GM19239 (cell line): ENCODE results near the gene KCTD12.
A peak's percentile ranks its signal among the peaks of the same experiment; 100 is the strongest.

Experiments
- DNase-seq: peaks from one replicate; pipeline ENCODE4 v3.0.0; 2011; ENCODE audit warnings: low spot score; ENCODE audit not compliant: insufficient read length
- FAIRE-seq: peaks from 2 replicates; lab custom pipeline; 2011; peaks lifted over from hg19 to GRCh38; lab: Jason Lieb, UNC

Gene KCTD12

GRCh38 chr13:76889254-76889653 is 3.0 kb upstream of the KCTD12 start:
- FAIRE-seq (no peak), DNase-seq (no peak)

GRCh38 chr13:76888421-76888820 is 2.2 kb upstream of the KCTD12 start:
- FAIRE-seq: no peak

GRCh38 chr13:76887076-76887563 is 915 bp upstream of the KCTD12 start:
- DNase-seq: no peak
- no peak for FAIRE-seq

More at GRCh38 chr13:76888421-76888820, 2.2 kb upstream of the KCTD12 start:
- DNase-seq: no peak

GRCh38 chr13:76886005-76886291 is 257 bp downstream of the KCTD12 start:
- DNase-seq: peak; percentile 18

GRCh38 chr13:76885203-76886004 is 801 bp downstream of the KCTD12 start:
- FAIRE-seq (peak; percentile 86), DNase-seq (peak; percentile 31)

More at GRCh38 chr13:76886005-76886291, 257 bp downstream of the KCTD12 start:
- no peak for FAIRE-seq

GRCh38 chr13:76884907-76885202 is 1.4 kb downstream of the KCTD12 start:
- no peak for DNase-seq
- FAIRE-seq: no peak

- FAIRE-seq: peak; percentile 76
- DNase-seq: no peak
Observed at GRCh38 chr13:76884186-76884906, 1.9 kb downstream of the KCTD12 start.

GRCh38 chr13:76883236-76883635 is 3.0 kb downstream of the KCTD12 start:
- DNase-seq (no peak), FAIRE-seq (no peak)

- FAIRE-seq (peak; percentile 42), DNase-seq (no peak)
Observed at GRCh38 chr13:76882431-76882830, 3.8 kb downstream of the KCTD12 start.

GRCh38 chr13:76879883-76880270 is 6.3 kb downstream of the KCTD12 start:
- no peak for FAIRE-seq

GRCh38 chr13:76879203-76879882 is 6.9 kb downstream of the KCTD12 start:
- DNase-seq (peak; percentile 36), FAIRE-seq (peak; percentile 98)

More at GRCh38 chr13:76879883-76880270, 6.3 kb downstream of the KCTD12 start:
- DNase-seq: no peak

GRCh38 chr13:76878043-76878442 is 8.2 kb downstream of the KCTD12 start:
- DNase-seq (no peak), FAIRE-seq (no peak)

GRCh38 chr13:76875271-76875815 is 10.9 kb downstream of the KCTD12 start:
- no peak for DNase-seq
- FAIRE-seq: no peak

- FAIRE-seq: no peak
- no peak for DNase-seq
Observed at GRCh38 chr13:76874479-76874878, 11.7 kb downstream of the KCTD12 start.

GRCh38 chr13:76873445-76873844 is 12.8 kb downstream of the KCTD12 start:
- FAIRE-seq: no peak

GRCh38 chr13:76872675-76873074 is 13.5 kb downstream of the KCTD12 start:
- DNase-seq: no peak
- no peak for FAIRE-seq

More at GRCh38 chr13:76873445-76873844, 12.8 kb downstream of the KCTD12 start:
- no peak for DNase-seq

- DNase-seq (no peak), FAIRE-seq (no peak)
Observed at GRCh38 chr13:76871432-76871831, 14.8 kb downstream of the KCTD12 start.

- FAIRE-seq (no peak), DNase-seq (no peak)
Observed at GRCh38 chr13:76868371-76868770, 17.8 kb downstream of the KCTD12 start.

- FAIRE-seq (no peak), DNase-seq (no peak)
Observed at GRCh38 chr13:76865996-76866503, 20.2 kb downstream of the KCTD12 start.

GRCh38 chr13:76865109-76865508 is 21.1 kb downstream of the KCTD12 start:
- no peak for DNase-seq
- no peak for FAIRE-seq
